ENCODE results near the gene CDH4.

The CDH4 gene

DNA sequence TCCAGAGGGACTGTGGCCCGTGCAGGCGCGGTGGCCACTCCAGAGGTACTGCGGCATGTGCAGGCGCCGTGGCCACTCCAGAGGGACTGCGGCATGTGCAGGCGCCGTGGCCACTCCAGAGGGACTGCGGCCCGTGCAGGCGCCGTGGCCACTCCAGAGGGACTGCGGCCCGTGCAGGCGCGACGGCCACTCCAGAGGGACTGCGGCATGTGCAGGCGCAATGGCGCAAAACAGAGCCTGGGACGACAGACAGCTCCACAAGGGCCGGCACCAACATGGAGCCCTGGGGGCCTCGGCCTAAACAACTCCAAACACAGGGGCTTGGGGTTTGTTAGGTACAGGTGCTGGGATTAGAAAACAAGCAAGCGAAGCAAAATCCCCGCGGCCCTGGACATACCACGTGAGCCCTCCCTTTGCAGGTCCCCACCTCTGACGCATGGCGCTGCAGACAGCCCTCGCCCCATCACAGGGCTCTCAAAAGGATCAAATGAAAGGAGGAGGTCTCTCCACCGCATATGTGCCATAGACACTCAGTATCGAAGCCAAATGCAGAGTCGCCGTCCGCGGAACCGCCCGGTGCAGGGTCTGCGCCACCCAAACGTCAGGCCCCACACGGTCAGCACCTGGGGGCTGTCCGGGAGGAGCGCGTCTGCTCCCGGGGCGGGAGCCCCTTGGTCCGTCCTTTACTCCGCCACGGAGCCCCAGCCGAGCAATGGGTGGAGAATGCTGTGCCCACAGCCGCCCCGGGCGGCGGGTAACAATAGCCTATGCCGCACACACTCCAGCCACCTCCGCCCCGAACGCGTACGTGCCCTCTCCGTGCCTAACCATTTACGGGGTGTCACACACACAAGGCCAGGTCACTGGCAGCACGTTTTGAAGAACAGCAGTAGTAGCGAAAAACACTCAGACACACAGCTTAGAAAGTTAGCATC is 727.9 kb downstream of the CDH4 start:
- DNase-seq = no peak

DNA sequence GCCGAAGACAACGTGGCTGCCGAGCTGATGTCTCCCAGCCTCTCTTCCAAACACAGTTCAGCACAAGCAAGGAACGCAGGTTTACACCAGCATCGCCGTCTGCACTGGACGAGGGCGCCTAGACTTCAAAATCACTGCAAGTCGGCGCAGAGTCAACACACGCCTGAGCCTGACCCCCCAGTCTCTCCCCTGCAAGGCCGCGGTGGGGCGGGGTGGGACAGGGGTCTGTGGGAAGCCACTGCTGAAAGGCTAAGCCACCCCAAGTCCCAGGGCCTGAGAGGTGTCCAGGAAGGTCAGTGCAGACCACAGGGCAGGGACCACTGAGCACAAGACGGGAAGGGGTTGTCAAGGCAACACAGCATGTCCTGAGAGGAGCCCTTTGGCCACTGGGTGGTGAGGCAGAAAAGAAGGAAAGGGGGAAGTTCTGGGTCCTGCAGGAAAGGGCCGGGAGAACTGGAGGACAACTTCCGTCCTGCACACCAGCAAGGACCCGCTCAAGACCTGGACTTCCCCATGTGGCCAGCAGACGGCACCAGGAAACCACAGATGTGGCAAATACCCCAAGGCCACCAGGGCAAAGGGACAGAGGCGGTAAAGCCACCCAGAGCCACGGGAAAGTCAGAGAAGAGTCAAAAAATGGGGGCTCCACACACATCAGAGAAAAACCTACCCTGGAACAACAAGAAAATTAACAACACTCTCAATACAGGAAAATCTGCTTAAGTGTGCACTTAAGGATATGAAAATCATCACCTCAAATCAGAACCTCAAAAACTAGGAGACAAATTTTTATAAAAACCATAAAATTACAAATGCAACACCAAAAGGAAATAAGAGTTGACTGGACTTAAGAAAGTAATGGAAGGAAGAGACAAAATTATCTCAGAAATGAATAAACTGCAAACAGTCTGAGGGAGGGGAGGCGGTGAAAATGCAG is 728.9 kb downstream of the CDH4 start:
- DNase-seq = peak; percentile 18

GRCh38 chr20:61981691-61982090 is 729.6 kb downstream of the CDH4 start:
- DNase-seq = peak; percentile 18

- DNase-seq = peak; percentile 18
Observed at GRCh38 chr20:61982191-61982950, 730.3 kb downstream of the CDH4 start.

DNA sequence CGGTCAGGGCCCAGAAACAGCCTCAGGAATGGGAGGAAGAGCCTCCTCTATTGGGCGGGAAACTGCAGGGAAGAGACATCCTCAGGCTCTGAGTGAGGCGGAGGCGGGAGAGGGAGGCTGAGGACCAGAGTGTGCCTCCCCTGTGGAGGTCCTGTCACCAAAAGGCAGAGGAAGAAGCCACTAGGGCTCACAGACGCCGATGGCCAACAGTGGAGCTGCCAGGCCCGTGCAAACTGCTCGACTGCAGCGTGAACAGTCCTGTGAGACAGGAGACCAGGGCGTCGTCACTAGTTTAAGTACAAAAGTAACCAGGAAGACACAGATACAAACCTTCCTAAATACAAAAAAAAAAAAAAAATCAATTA is 730.9 kb downstream of the CDH4 start:
- no peak for DNase-seq

- DNase-seq = no peak
Observed at GRCh38 chr20:61983965-61984364, 731.9 kb downstream of the CDH4 start.

DNA sequence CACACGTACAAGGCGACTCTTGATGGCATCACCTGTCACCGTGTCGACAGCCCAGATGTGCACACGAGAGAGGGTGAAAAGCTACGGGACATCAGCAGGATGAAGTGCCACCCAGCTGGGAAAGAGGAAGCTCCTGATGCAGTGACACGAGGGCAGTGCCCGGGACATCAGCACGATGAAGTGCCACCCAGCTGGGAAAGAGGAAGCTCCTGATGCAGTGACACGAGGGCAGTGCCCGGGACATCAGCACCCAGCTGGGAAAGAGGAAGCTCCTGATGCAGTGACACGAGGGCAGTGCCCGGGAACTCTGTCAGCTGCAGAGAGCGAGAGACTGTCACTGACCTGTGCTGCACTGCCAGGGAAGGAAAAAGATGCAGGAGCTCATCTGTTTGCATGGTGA is 732.4 kb downstream of the CDH4 start:
- DNase-seq = peak; percentile 7

DNA sequence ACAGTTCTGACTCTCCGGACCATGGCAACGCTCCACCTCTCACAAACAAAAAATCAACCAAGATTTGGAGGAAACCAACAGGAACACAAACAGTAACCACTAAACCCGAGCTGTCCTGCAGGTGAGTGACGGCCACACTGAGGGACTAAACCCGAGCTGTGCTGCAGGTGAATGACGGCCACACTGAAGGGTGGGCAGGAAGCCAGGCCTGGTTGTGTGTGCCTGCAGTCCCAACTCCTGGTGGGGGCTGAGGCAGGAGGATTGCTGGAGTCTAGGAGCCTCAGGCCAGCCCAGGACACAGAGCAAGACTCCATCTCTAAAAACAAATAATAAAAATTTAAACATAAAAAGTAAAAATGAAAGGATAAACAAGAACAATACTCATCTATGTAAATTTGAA is 733.0 kb downstream of the CDH4 start:
- DNase-seq = no peak

DNA sequence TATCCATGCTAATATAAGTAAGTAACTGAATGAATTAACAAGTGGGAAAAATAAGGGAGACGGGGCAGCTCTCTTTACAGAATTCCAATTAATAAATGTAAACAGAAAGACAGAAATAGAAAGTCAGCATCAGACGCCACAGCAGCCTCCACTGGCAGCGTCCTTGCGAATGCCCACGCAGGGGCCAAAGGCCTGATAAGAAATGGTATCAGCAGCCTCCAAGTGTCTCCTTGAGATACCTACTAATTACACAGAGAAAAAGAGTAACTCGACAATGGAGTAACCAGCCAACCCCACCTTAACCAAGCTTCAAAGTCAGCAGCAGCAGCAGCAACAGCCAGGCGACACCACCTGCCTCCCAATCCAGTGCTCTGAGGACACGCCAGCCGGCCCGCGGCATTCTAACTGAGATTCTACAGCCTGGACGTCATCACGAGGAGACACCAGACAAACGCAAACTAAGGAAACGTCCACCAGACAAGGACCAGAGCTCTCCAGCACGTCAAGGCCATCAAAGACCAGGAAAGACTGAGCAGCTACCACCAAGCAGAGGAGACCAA is 734.8 kb downstream of the CDH4 start:
- DNase-seq = no peak

GRCh38 chr20:61988665-61989064 is 736.6 kb downstream of the CDH4 start:
- DNase-seq = no peak

DNA sequence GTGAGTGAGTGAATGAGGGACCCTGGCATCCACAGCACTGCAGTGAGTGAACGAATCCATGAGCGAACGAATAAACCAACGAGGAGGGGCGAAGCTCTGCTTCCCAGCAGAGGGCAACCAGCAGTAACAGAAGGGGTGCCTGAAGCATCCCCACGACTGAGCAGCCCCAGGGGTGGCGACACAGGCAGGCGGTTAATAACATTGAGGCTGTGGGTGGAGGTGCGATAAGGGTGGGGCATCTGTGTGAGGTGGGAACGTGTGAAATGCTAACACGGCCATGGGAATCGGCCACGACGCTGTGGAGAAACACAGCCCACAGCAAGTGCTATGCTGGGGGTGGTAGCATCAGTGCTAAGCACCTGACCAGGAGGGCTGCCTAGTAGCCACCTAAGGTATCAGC is 737.7 kb downstream of the CDH4 start:
- peak; percentile 37 for DNase-seq
